Common myeloid progenitor, CD34-positive (primary cell): ENCODE data around the gene TSPEAR.

Source experiments
- CTCF ChIA-PET: fragments of 350-600 bp; sonication (Branson Sonifier 250); formaldehyde crosslinking; loops from one replicate; lab custom pipeline; 2021; ENCODE audit warnings: antibody characterized with exemption; lab: Charles Lee
- POLR2A ChIA-PET: fragments of 350-600 bp; sonication (Branson Sonifier 250); formaldehyde crosslinking; loops from one replicate; lab custom pipeline; 2021; ENCODE audit warnings: antibody characterized with exemption; lab: Charles Lee
- DNase-seq, 3 donors: peaks; one replicate each; pipeline versions ENCODE4 v3.0.0 to v3.0.0-alpha.2; 2013
- H3K27ac ChIP-seq, 2 experiments: 1 replicate in 1 of 2; 2 replicates in 1 of 2; pipeline ENCODE4 v1.7.0; 2013; ENCODE audit warnings: inconsistent platforms in 2 of 2, low read length in 2 of 2, mild to moderate bottlenecking in 2 of 2, low read depth in 1 of 2, moderate library complexity in 1 of 2; ENCODE audit not compliant: severe bottlenecking in 2 of 2, insufficient read depth in 1 of 2, poor library complexity in 1 of 2
- H3K27me3 ChIP-seq, 5 experiments: replicated peaks in 2 of 5; 1 replicate in 3 of 5; 2 replicates in 2 of 5; pipeline versions ENCODE4 v1.6.1 to v1.7.0; 2013; ENCODE audit warnings: low read length in 4 of 5, mild to moderate bottlenecking in 2 of 5, moderate library complexity in 2 of 5, inconsistent platforms in 1 of 5; ENCODE audit not compliant: insufficient read depth in 5 of 5, control insufficient read depth in 4 of 5
- H3K36me3 ChIP-seq, 4 experiments: 1 replicate in 2 of 4; 2 replicates in 2 of 4; pipeline versions ENCODE4 v1.6.1 to v1.7.0; 2013; ENCODE audit warnings: low read length in 3 of 4, control low read depth in 1 of 4, mild to moderate bottlenecking in 1 of 4; ENCODE audit not compliant: control insufficient read depth in 4 of 4, insufficient read depth in 4 of 4
- H3K4me1 ChIP-seq, 4 experiments: 1 replicate in 3 of 4; 2 replicates in 1 of 4; pipeline versions ENCODE4 v1.6.1 to v1.7.1; 2013; ENCODE audit warnings: low read length in 3 of 4, mild to moderate bottlenecking in 3 of 4, control low read depth in 1 of 4, inconsistent platforms in 1 of 4, moderate library complexity in 1 of 4; ENCODE audit not compliant: control insufficient read depth in 4 of 4, insufficient read depth in 4 of 4; ENCODE audit errors: control extremely low read depth in 1 of 4
- H3K4me3 ChIP-seq, 7 experiments: 1 replicate in 4 of 7; 2 replicates in 3 of 7; pipeline versions ENCODE4 v1.5.1 to v1.7.0; 2013; ENCODE audit warnings: mild to moderate bottlenecking in 7 of 7, low read length in 6 of 7, moderate library complexity in 6 of 7, inconsistent platforms in 2 of 7, low read depth in 2 of 7, control low read depth in 1 of 7; ENCODE audit not compliant: insufficient read depth in 4 of 7, control insufficient read depth in 1 of 7; ENCODE audit errors: extremely low read depth in 1 of 7
- H3K9me3 ChIP-seq, 5 experiments: 1 replicate in 4 of 5; 2 replicates in 1 of 5; pipeline versions ENCODE4 v1.6.1 to v1.7.1; 2013; ENCODE audit warnings: low read length in 4 of 5, mild to moderate bottlenecking in 2 of 5, inconsistent platforms in 1 of 5, low read depth in 1 of 5, moderate library complexity in 1 of 5; ENCODE audit not compliant: control insufficient read depth in 4 of 5, insufficient read depth in 2 of 5; ENCODE audit errors: control extremely low read depth in 1 of 5
- WGBS: methylation state at CpG from one replicate; pipeline ENCODE4 v1.1.5; 2013; ENCODE audit not compliant: insufficient coverage; 5-methylcytosine and 5-hydroxymethylcytosine counted together

The TSPEAR gene

DNA sequence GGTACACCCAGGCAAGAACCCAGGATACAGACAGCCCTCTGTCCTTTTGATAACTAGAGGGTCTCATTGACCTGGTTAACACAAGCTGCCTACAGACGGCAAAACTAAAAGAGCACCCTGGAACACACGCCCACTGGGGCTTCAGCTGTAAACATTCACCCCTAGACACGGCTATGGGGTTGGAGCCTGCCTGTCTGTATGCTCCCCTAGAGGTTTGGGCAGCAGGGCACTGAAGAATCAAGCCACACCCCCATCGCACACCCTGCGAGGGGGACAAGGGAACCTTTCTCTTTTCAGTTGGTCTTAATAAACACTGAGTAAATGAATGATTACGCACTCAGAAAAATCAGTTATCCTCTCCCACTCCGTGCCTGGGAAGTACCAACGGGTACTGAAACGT, 220.6 kb downstream of the TSPEAR start:
- CTCF ChIA-PET = interaction anchor here (0.6 kb wide), 1 partner anchor 11 kb away, joined by 3 read pairs; no protein-coding TSS in a partner anchor

DNA sequence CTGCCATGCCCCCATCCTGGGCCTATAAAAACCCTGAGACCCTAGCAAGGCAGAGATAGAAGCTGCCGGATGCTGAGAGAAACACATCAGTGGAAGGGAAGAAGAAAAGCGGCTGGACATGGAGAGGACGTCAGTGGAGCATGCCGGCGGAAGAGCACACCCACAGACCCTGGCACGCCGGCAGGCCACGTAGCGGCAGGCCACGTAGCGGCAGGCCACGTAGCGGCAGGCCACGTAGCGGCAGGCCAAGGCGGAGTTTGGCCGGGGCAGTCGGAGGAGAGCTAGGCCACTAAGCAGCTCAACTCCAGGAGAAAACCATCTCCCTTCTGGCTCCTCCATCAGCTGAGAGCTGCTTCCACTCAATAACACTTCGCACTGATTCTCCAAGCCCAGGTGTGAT, 221.0 kb downstream of the TSPEAR start:
- Histone ChIP-seq H3K27ac (no peak overlapping the region), H3K4me1 (no peaks in the 10 kb centered on the region), H3K9me3 (peaks cover 3 to 29% (median 27%) of the 10 kb centered on the region in 5 experiments), H3K27me3 (peaks cover 0 to 3% (median 0%) of the 10 kb centered on the region in 5 experiments), H3K36me3 (no peaks in the 10 kb centered on the region), H3K4me3 (no peak overlapping the region)
- no peak for DNase-seq
- ChIA-PET POLR2A (no interaction called here), CTCF (no interaction called here)
- WGBS = over 99% methylated on average over 17 of the region's 19 CpGs

More for the DNA sequence above, 220.6 kb downstream of the TSPEAR start:
- H3K36me3 ChIP-seq = no peaks in the 10 kb centered on the region
- peaks cover 0 to 5% (median 2%) of the 10 kb centered on the region in 5 experiments for H3K27me3 ChIP-seq
- H3K4me1 ChIP-seq = no peaks in the 10 kb centered on the region
- no peak overlapping the region for H3K4me3 ChIP-seq
- WGBS = 92% methylated on average over 6 of the region's 9 CpGs
- POLR2A ChIA-PET = no interaction called here
- no peak overlapping the region for H3K27ac ChIP-seq
- H3K9me3 ChIP-seq = peaks cover 3 to 29% (median 27%) of the 10 kb centered on the region in 5 experiments
- no peak for DNase-seq

- WGBS = 48% methylated on average over 7 of the region's 7 CpGs
- ChIA-PET POLR2A (no interaction called here), CTCF (no interaction called here)
- H3K27ac ChIP-seq = no peak overlapping the region
- H3K36me3 ChIP-seq = no peaks in the 10 kb centered on the region
- H3K4me1 ChIP-seq = no peaks in the 10 kb centered on the region
- no peak overlapping the region for H3K4me3 ChIP-seq
- peaks cover 0 to 3% (median 0%) of the 10 kb centered on the region in 5 experiments for H3K27me3 ChIP-seq
- DNase-seq = no peak
- peaks cover 3 to 29% (median 27%) of the 10 kb centered on the region in 5 experiments for H3K9me3 ChIP-seq
Observed at GRCh38 chr21:44489962-44490361, 221.4 kb downstream of the TSPEAR start.

DNA sequence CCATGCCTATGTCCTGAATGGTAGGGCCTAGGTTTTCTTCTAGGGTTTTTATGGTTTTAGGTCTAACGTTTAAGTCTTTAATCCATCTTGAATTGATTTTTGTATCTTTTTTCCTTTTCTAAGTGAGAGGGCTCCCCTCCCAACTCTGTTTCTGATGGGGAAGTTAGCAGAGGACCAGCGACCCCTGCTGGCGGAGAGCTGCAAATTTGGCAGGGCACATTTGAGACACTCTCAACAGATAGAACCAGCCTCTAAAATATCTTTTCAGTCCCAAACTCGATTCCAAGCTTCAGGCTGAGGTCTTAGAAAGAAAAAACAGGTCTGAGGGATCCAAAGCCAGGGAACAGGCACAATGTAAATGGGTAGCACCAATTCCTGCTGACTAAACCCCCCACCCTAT, 223.5 kb downstream of the TSPEAR start:
- peaks cover 2 to 19% (median 14%) of the 10 kb centered on the region in 5 experiments for H3K9me3 ChIP-seq
- no peaks in the 10 kb centered on the region for H3K4me1 ChIP-seq
- ChIA-PET POLR2A (no interaction called here), CTCF (no interaction called here)
- H3K27ac ChIP-seq = no peak overlapping the region
- H3K36me3 ChIP-seq = no peaks in the 10 kb centered on the region
- H3K4me3 ChIP-seq = no peak overlapping the region
- DNase-seq = peak in 2 of 3 donors; percentile 23 to 32
- 17% methylated on average over 1 of the region's 4 CpGs for WGBS
- peaks cover 0 to 5% (median 0%) of the 10 kb centered on the region in 5 experiments for H3K27me3 ChIP-seq

DNA sequence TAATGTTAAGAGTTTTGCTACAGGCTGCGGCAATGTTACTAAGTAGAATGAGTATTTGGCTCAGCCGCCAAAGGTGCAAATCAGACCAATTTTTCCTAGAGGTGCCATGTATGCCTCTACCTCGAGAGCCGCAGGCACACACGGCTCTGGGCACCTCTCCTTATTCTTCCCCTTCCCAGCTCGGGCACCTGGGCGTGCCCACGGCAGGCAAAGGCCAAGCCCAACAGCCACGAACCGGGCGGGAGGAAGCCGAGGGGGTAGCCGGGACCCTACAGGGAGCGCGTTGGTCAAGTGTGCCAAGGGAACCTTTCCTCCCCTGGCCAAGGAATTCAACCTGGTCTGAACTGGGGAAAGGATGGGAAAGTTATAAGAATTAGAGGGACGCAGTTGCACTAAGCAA, 225.1 kb downstream of the TSPEAR start:
- no peak overlapping the region for H3K27ac ChIP-seq
- DNase-seq = no peak
- H3K9me3 ChIP-seq = peaks cover 0 to 10% (median 6%) of the 10 kb centered on the region in 5 experiments
- H3K27me3 ChIP-seq = peaks cover 0 to 5% (median 0%) of the 10 kb centered on the region in 5 experiments
- no peaks in the 10 kb centered on the region for H3K36me3 ChIP-seq
- WGBS = 95% methylated on average over 7 of the region's 16 CpGs
- no peaks in the 10 kb centered on the region for H3K4me1 ChIP-seq
- H3K4me3 ChIP-seq = peak overlapping the region in 1 of 7 experiments; percentile 42
- ChIA-PET POLR2A (interaction anchor here (0.7 kb wide), 1 partner anchor 243 kb away, joined by 3 read pairs; no protein-coding TSS in a partner anchor), CTCF (interaction anchor here (1.0 to 1.2 kb wide), 2 partner anchors 8 to 100 kb away, joined by 3 to 5 read pairs; no protein-coding TSS in a partner anchor)

DNA sequence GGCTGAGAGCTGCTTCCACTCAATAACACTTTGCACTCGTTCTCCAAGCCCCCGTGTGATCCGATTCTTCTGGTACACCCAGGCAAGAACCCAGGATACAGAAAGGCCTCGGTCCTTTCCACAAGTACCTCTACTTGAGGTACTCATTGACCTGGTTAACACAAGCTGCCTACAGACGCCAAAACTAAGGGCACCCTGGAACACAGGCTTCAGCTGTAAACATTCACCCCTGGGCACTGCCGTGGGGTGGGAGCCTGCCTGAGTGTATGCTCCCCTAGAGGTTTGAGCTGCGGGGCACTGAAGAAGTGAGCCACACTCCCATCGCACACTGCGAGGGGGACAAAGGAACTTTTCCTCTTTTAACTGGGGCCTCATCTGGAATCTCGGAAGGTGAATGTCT, 225.6 kb downstream of the TSPEAR start:
- POLR2A ChIA-PET = interaction anchor here (0.7 kb wide), 1 partner anchor 244 kb away, joined by 3 read pairs; no protein-coding TSS in a partner anchor
- Histone ChIP-seq H3K4me1 (no peaks in the 10 kb centered on the region), H3K9me3 (peaks cover 0 to 10% (median 6%) of the 10 kb centered on the region in 5 experiments), H3K27me3 (peaks cover 0 to 5% (median 0%) of the 10 kb centered on the region in 5 experiments), H3K36me3 (no peaks in the 10 kb centered on the region), H3K4me3 (peak overlapping the region in 2 of 7 experiments; percentile 19 to 42), H3K27ac (no peak overlapping the region)
- 80% methylated on average over 8 of the region's 10 CpGs for WGBS
- CTCF ChIA-PET = interaction anchor here (1.0 to 1.2 kb wide), 2 partner anchors 9 to 100 kb away, joined by 3 to 5 read pairs; no protein-coding TSS in a partner anchor
- peak in 1 of 3 donors; percentile 14 for DNase-seq

DNA sequence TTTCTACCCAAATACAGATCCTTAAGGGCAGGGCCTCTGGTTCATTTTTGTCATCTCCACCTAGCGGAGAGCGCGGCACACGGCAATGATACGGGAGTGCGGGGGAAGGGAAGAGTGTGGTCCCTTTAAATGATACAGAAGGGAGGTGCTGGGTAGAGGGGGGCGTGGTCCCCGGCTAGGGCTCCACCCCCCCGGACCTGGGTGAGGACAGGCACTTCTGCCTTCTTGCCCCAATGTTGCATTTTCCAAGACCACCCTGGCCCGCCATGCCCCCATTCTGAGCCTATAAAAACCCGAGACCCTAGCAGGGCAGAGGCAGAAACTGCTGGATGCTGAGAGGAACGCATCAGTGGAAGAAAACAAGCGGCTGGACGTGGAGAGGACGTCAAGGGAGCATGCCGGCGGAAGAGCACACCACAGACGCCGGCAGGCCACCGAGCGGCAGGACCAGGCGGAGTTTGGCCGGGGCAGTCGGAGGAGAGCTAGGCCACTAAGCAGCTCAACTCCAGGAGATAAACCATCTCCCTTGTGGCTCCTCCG, 226.0 kb downstream of the TSPEAR start:
- Histone ChIP-seq H3K9me3 (peaks cover 0 to 10% (median 6%) of the 10 kb centered on the region in 5 experiments), H3K4me1 (no peaks in the 10 kb centered on the region), H3K36me3 (no peaks in the 10 kb centered on the region), H3K27me3 (peaks cover 0 to 5% (median 0%) of the 10 kb centered on the region in 5 experiments), H3K4me3 (peak overlapping the region in 2 of 7 experiments; percentile 19 to 42), H3K27ac (no peak overlapping the region)
- DNase-seq = peak; percentile 14 to 55 (median 24)
- POLR2A ChIA-PET = interaction anchor here (0.7 kb wide), 1 partner anchor 244 kb away, joined by 3 read pairs; no protein-coding TSS in a partner anchor
- WGBS = 79% methylated on average over 25 of the region's 25 CpGs
- CTCF ChIA-PET = interaction anchor here (1.0 to 1.2 kb wide), 2 partner anchors 9 to 99 kb away, joined by 3 to 5 read pairs; no protein-coding TSS in a partner anchor
